IMR-90 (cell line): ENCODE measurements around the gene ATP2A3. TPM values are rescaled to one million over a fixed set of nuclear protein-coding genes. Genes with fewer than 3 reads are reported as not detected.

ENCODE experiments used
- ATAC-seq: fragments of 200-7000 bp; cut with Tn5 transposase; 2 replicates; pipeline ENCODE4 v1.9.1; 2020; ENCODE audit warnings: low read depth, mild to moderate bottlenecking, moderate library complexity
- BruUV-seq: library from RNA; stranded (reverse); fragments of 400-500 nt; replicated peaks from 2 replicates; lab custom pipeline; 2021; lab: Mats Ljungman, UMichigan
- CTCF ChIA-PET: fragments of 300-600 bp; formaldehyde crosslinking; extraction: SDS; loops from one replicate; lab custom pipeline; 2021; ENCODE audit warnings: antibody characterized with exemption; lab: Yijun Ruan, JAX
- POLR2A ChIA-PET: fragments of 300-600 bp; sonication (Branson Sonifier 250); formaldehyde crosslinking; loops from one replicate; lab custom pipeline; 2022; ENCODE audit warnings: antibody characterized with exemption; ENCODE audit not compliant: unreplicated experiment; lab: Charles Lee
- DNase-seq: peaks from one replicate; pipeline ENCODE4 v3.0.0; 2013
- H2AFZ ChIP-seq: replicated peaks from 2 replicates; pipeline ENCODE3; 2013; ENCODE audit warnings: low read length, mild to moderate bottlenecking; ENCODE audit not compliant: poor library complexity
- H2AK5ac ChIP-seq: 2 replicates; pipeline ENCODE4 v1.6.1; 2013; ENCODE audit warnings: low read depth, low read length, inconsistent platforms
- H2AK9ac ChIP-seq: replicated peaks from 2 replicates; pipeline ENCODE3; 2013; ENCODE audit warnings: mild to moderate bottlenecking, low read depth, low read length, moderate library complexity; ENCODE audit not compliant: poor library complexity
- H2BK120ac ChIP-seq: 2 replicates; pipeline ENCODE4 v1.6.1; 2013; ENCODE audit warnings: low read depth, low read length, inconsistent platforms
- H2BK15ac ChIP-seq: 3 replicates; pipeline ENCODE4 v1.6.1; 2013; ENCODE audit warnings: low read depth, low read length, inconsistent platforms
- H2BK20ac ChIP-seq: 2 replicates; pipeline ENCODE4 v1.6.1; 2013; ENCODE audit warnings: low read depth, mild to moderate bottlenecking, inconsistent platforms, low read length, moderate library complexity
- H2BK5ac ChIP-seq: 2 replicates; pipeline ENCODE4 v1.6.1; 2013; ENCODE audit warnings: mild to moderate bottlenecking, low read depth, low read length, inconsistent platforms; ENCODE audit not compliant: poor library complexity, severe bottlenecking
- H3K14ac ChIP-seq: replicated peaks from 2 replicates; pipeline ENCODE4 v1.6.1; 2013; ENCODE audit warnings: low read depth, low read length, inconsistent platforms
- H3K18ac ChIP-seq: 2 replicates; pipeline ENCODE4 v1.6.1; 2013; ENCODE audit warnings: low read depth, low read length, control low read depth
- H3K23ac ChIP-seq: 2 replicates; pipeline ENCODE4 v1.6.1; 2013; ENCODE audit warnings: low read depth, low read length, inconsistent platforms
- H3K27ac ChIP-seq: 2 replicates; pipeline ENCODE4 v1.5.1; 2013; ENCODE audit warnings: mild to moderate bottlenecking, control low read depth, low read length; ENCODE audit not compliant: insufficient read depth
- H3K27me3 ChIP-seq: 2 replicates; pipeline ENCODE4 v1.6.1; 2013; ENCODE audit warnings: low read length; ENCODE audit not compliant: control insufficient read depth, insufficient read depth
- H3K36me3 ChIP-seq: 2 replicates; pipeline ENCODE4 v1.6.1; 2013; ENCODE audit warnings: low read length, mixed read lengths; ENCODE audit not compliant: control insufficient read depth, insufficient read depth
- H3K4ac ChIP-seq: 2 replicates; pipeline ENCODE4 v1.6.1; 2013; ENCODE audit warnings: low read depth, low read length, inconsistent platforms
- H3K4me1 ChIP-seq: 2 replicates; pipeline ENCODE4 v1.6.1; 2013; ENCODE audit warnings: low read length, mixed read lengths; ENCODE audit not compliant: control insufficient read depth, insufficient read depth
- H3K4me2 ChIP-seq: 2 replicates; pipeline ENCODE4 v1.6.1; 2013; ENCODE audit warnings: low read depth, mild to moderate bottlenecking, control low read depth, low read length, moderate library complexity
- H3K4me3 ChIP-seq: 2 replicates; pipeline ENCODE4 v1.5.1; 2013; ENCODE audit warnings: low read depth, mild to moderate bottlenecking, control low read depth, low read length, moderate library complexity; ENCODE audit not compliant: insufficient read depth
- H3K56ac ChIP-seq: 2 replicates; pipeline ENCODE4 v1.6.1; 2013; ENCODE audit warnings: low read length, inconsistent platforms; ENCODE audit not compliant: insufficient read depth; ENCODE audit errors: extremely low read depth
- H3K79me1 ChIP-seq, 2 experiments: 2 replicates each; pipeline ENCODE4 v1.6.1; 2013; ENCODE audit warnings: low read length in 2 of 2, inconsistent platforms in 1 of 2, low read depth in 1 of 2
- H3K9ac ChIP-seq: 2 replicates; pipeline ENCODE4 v1.6.1; 2013; ENCODE audit warnings: low read depth, low read length, control low read depth
- H3K9me1 ChIP-seq: 2 replicates; pipeline ENCODE4 v1.6.1; 2013; ENCODE audit warnings: low read length, inconsistent platforms; ENCODE audit not compliant: insufficient read depth
- H3K9me3 ChIP-seq: 2 replicates; pipeline ENCODE4 v1.6.1; 2013; ENCODE audit warnings: low read length; ENCODE audit not compliant: control insufficient read depth, insufficient read depth
- H4K20me1 ChIP-seq: 2 replicates; pipeline ENCODE4 v1.6.1; 2013; ENCODE audit warnings: low read length, inconsistent platforms; ENCODE audit not compliant: insufficient read depth
- H4K5ac ChIP-seq: 2 replicates; pipeline ENCODE4 v1.6.1; 2013; ENCODE audit warnings: mild to moderate bottlenecking, low read depth, low read length, control low read depth
- H4K8ac ChIP-seq, 2 experiments: 2 replicates each; pipeline ENCODE4 v1.6.1; 2013; ENCODE audit warnings: low read depth in 2 of 2, low read length in 2 of 2, control low read depth in 1 of 2, inconsistent platforms in 1 of 2
- H4K91ac ChIP-seq: 2 replicates; pipeline ENCODE4 v1.6.1; 2013; ENCODE audit warnings: low read depth, low read length, inconsistent platforms; ENCODE audit not compliant: insufficient read depth
- CHD1 ChIP-seq: IDR thresholded peaks from 2 replicates; pipeline ENCODE4 v1.6.1; 2012; ENCODE audit warnings: low read depth, low read length, improper control_type of control experiment
- CTCF ChIP-seq: conservative IDR thresholded peaks from 2 replicates; pipeline ENCODE4 v1.5.1; 2012; ENCODE audit warnings: mild to moderate bottlenecking, low read depth, low read length, improper control_type of control experiment
- MAZ ChIP-seq: IDR thresholded peaks from 2 replicates; pipeline ENCODE4 v1.6.1; 2012; ENCODE audit warnings: low read depth, mild to moderate bottlenecking, low read length, improper control_type of control experiment, moderate library complexity, borderline replicate concordance
- RAD21 ChIP-seq: IDR thresholded peaks from 2 replicates; pipeline ENCODE4 v1.6.1; 2012; ENCODE audit warnings: low read length, improper control_type of control experiment
- SMC3 ChIP-seq: fragments of 150-350 bp; IDR thresholded peaks from 2 replicates; pipeline ENCODE4 v1.6.1; 2016; ENCODE audit warnings: low read depth, mild to moderate bottlenecking, antibody characterized with exemption, low read length, moderate library complexity
- WGBS, 2 experiments: methylation state at CpG; one replicate each; pipeline versions ENCODE4 v1.1.5 to v1.1.7; 2013; ENCODE audit warnings: missing lambda C conversion rate in 2 of 2; ENCODE audit not compliant: insufficient read length in 1 of 2; ENCODE audit errors: extremely low coverage in 2 of 2; 5-methylcytosine and 5-hydroxymethylcytosine counted together
- dilution Hi-C: fragments of 300-500 bp; cut with HindIII; formaldehyde crosslinking; loops from one replicate; pipeline ENCODE4 v1.14.3; 2018; ENCODE audit warnings: low sequenced_read_pairs; ENCODE audit not compliant: unreplicated experiment
- in situ Hi-C: fragments of 300-500 bp; cut with MboI; formaldehyde crosslinking; loops from 3 replicates; pipeline ENCODE4 v1.14.3; 2019; ENCODE audit warnings: low sequenced_read_pairs, inconsistent platforms, mixed read lengths
- intact Hi-C: fragments of 100-400 bp; cut with micrococcal nuclease; formaldehyde crosslinking; loops from 2 replicates; pipeline ENCODE4 v1.10.0; 2022
- polyA plus RNA-seq, 3 experiments: library from polyadenylated mRNA; depleted of rRNA; stranded (reverse); fragments of >200 nt; gene quantifications; 2 replicates each; pipeline ENCODE4 v1.2.3, GENCODE V29; 2012; ENCODE audit warnings: low replicate concordance in 1 of 3
- total RNA-seq: library from RNA; depleted of rRNA; stranded (reverse); fragments of >200 nt; gene quantifications from 2 replicates; pipeline ENCODE4 v1.2.3, GENCODE V29; 2012

ATP2A3 gene
- total and polyA plus RNA-seq, 2 of the 4 experiments (the other 2 are of a cell fraction) = 0.18 to 0.63 TPM

GRCh38 chr17:3953542-3953941 is 10.7 kb downstream of the ATP2A3 start:
- H3K18ac ChIP-seq = no peak overlapping the region
- ChIA-PET CTCF (no interaction called here), POLR2A (no interaction called here)
- H3K27me3 ChIP-seq = no peaks in the 10 kb centered on the region
- H2BK20ac ChIP-seq = no peak overlapping the region
- H2BK120ac ChIP-seq = no peak overlapping the region
- no peak overlapping the region for H2BK15ac ChIP-seq
- in situ Hi-C loops = no loop called here
- H3K36me3 ChIP-seq = no peaks in the 10 kb centered on the region
- no peaks in the 10 kb centered on the region for H3K4me1 ChIP-seq
- H3K4ac ChIP-seq = no peak overlapping the region
- no CpG with 5 or more reads among the region's 14 CpGs for WGBS, 2 experiments
- no peak overlapping the region for H3K56ac ChIP-seq
- dilution Hi-C loops = no loop called here
- H4K8ac ChIP-seq = no peak overlapping the region
- H3K27ac ChIP-seq = no peak overlapping the region
- no TSS peak for BruUV-seq
- no peak overlapping the region for H4K5ac ChIP-seq
- H4K91ac ChIP-seq = no peak overlapping the region
- H3K79me1 ChIP-seq = no peaks in the 10 kb centered on the region
- no peak overlapping the region for H3K4me3 ChIP-seq
- intact Hi-C loops = no loop called here
- no peak overlapping the region for H3K14ac ChIP-seq
- no peak overlapping the region for H2AK9ac ChIP-seq
- H4K20me1 ChIP-seq = no peaks in the 10 kb centered on the region; the same call in 1 of the 2 replicates
- H3K9ac ChIP-seq = no peak overlapping the region
- no peak overlapping the region for H3K4me2 ChIP-seq
- no peak overlapping the region for H2AFZ ChIP-seq
- ATAC-seq = no peak
- no peaks in the 10 kb centered on the region for H3K9me1 ChIP-seq
- no peak overlapping the region for H3K23ac ChIP-seq
- DNase-seq = no peak
- H3K9me3 ChIP-seq = no peaks in the 10 kb centered on the region
- no peak overlapping the region for H2BK5ac ChIP-seq
- no peak for TF ChIP-seq MAZ
- no peak for TF ChIP-seq CHD1
- TF ChIP-seq RAD21 = no peak
- no peak for TF ChIP-seq SMC3
- TF ChIP-seq CTCF = no peak
- no peak overlapping the region for H2AK5ac ChIP-seq
